ENCODE results near the gene OR4K1.
"Not testable (repeated sequence)": the region's sequence is repeated elsewhere in the genome, so short reads cannot be mapped to it uniquely, and the experiment has no call there.

OR4K1 gene

GRCh38 chr14:19930617-19931016 lies at the start of gene OR4K1:
OR4K1 (plus strand) TSS chr14:19930917; CDS start chr14:19935667, 4,750 bp downstream.
- DNase-seq (ENCODE audit: low spot score), result no peak

DNA sequence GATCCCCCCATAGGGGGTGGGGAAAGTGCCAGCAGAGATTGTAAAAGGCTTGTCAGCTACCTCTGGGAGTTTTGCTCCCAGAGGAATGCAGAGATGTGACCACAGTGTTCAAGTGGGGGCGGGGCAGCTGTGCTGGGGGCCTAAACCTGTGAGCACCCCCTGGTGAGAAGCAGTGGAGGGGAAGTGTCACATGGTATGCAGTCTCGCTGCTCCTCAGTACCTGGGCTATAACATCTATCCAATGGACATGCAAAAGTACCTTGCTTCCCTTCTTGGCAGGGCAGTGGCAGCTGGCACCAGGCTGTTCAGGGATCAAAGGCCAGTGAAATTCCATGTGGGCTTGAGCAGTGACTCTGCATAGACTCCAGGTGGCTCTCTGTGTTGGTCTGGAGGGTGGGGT lies 35.4 kb upstream of the OR4K1 start:
- no peak for DNase-seq (ENCODE audit: low spot score)

GRCh38 chr14:19900999-19901398 lies 29.7 kb upstream of the OR4K1 start:
- DNase-seq (ENCODE audit: low spot score), result no peak

DNA sequence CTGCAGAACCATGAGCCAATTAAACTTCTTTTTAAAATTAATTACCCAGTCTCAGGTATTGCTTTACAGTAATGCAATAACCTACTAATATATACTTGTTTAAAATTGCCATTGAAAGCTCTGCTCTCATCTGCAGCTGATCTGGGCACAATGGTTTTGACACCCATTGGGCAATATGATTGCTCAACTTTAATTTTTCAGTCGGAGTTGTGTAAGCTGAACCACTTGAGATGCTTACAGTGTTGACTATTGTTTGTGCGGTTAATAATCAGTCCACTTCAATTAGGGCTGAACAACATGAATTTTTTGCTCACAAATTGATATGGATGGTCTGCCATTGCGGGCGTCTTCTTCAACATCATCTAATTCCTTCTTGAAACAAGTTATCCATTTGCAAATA lies 28.3 kb upstream of the OR4K1 start:
- no peak for DNase-seq (ENCODE audit: low spot score)

GRCh38 chr14:19906665-19907064 lies 24.1 kb upstream of the OR4K1 start:
- no peak for DNase-seq (ENCODE audit: low spot score)

DNA sequence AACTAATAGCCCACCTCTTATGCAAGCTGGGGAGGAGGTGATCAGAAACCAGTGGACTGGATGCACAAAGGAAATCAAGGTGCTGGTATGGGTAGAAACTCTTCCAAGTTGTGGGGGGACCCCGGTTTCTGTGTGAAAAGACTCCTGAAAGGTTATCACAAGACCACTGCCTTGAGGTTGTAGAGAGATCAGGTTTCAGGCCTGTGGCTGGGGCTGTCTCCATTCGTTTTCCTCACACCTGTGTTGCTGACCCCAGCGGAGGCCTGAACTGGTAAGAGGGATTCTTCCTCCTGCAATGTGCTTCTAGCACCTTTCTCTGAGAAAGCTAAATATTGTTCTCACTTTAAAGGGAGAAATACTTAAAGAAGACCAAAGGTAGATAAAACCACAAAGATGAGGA lies 19.6 kb upstream of the OR4K1 start:
- DNase-seq (ENCODE audit: low spot score), result no peak

- DNase-seq (ENCODE audit: low spot score), result no peak
These were observed 13.5 kb upstream of the OR4K1 start for GRCh38 chr14:19917243-19917642.

DNA sequence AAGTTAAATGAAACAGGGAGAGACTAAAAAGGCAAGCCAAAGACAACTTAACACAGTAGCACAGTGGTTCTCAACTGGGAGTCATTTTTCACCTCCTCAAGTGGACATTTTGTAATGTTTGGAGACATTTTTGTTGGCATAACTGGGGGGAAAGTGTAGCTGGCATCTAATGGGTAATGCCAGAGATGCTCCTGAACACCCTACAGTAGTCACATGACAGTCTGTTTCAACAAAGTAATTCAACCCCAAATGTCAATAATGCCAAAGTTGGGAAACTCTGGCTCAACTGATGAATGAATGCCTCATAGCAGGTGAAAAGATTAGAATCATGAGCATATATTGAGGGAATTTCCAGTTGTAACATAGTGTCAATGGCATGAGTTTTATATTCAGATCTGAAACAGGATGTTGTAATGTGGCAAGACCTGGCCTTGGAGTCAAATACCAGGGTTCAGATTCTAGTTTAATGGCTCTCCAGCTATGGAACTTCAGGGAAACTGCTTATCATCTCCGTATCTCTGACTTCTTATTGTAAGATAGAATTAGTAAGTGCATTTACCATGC lies 12.7 kb upstream of the OR4K1 start:
- no peak for DNase-seq (ENCODE audit: low spot score)

DNA sequence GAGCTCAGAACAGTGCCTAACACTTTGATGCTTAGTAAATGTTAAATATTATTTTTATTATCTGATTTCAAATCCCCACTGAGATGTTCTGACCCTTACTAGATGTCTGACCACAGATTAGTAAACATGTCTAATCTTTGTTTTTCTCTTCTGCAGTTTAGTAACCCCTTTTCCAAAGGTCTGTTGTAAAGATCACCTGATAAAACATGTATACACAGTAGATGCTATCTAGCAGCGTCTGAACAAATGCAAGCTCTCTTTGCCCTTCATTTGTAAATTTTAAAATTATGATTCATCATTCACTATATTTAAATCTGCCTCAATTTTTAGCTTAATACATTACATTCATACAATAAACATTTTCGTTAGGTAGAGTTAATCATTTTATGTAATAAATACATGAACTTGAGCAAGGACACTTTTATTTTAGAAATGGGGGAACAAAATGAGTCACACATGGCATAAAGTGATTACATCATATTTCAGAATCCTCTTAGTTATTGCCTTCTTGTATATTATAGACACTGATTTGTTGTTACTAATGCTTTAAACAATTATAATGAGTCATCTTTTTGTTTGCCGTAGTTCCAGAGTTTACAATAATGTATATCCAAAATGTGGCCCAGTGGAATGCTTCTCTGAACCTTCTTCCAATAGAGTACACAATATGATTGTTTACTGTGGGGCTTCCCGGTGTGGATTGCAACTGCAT lies 12.0 kb upstream of the OR4K1 start:
- DNase-seq (ENCODE audit: low spot score), result no peak

GRCh38 chr14:19920021-19920657 lies 10.6 kb upstream of the OR4K1 start, which contains the start of gene OR4K5:
OR4K5 (plus strand) TSS chr14:19920607; CDS start chr14:19920607, 0 bp downstream.
- no peak for DNase-seq (ENCODE audit: low spot score)

GRCh38 chr14:19941668-19942067 lies 11.0 kb downstream of the OR4K1 start:
- no peak for DNase-seq (ENCODE audit: low spot score)

GRCh38 chr14:19947413-19948090 lies 16.8 kb downstream of the OR4K1 start:
- no peak for DNase-seq (ENCODE audit: low spot score)

DNA sequence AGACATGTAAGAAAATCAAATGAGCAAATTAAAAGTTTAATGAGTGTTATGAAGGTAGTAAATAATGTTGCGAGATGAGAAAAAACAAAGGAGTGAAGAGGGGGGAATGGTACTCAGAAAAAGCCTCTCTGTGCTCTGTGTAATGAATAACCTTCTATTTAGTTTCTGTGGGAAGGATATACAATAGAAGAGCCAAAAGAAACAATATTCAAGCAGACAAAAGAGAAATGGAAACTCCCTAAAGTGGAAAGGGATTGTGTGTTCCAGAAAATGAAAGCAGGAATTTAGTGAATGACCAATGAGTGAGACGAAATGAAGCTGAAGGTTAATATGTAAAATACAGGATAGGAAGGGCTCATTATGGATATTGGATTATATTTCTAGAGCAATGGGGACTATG lies 18.5 kb downstream of the OR4K1 start:
- DNase-seq (ENCODE audit: low spot score), result no peak

DNA sequence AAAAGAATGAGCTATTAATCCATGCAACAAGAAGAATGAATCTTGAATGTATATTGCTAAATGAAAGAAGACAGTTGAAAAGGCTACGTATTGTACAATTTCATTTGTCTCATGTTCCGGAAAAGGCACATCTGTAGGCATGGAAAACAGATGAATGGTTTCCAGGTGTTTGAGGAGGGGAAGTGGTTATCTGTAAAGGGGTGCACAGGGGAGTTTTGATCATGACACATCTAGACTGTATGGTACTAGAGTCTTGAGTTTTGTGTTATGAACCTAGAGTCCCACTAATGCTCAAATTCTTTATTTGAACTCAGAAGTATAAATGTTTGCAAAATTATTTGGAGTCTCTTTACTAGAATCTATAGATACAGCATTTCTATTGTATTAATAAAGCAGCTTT lies 39.0 kb downstream of the OR4K1 start:
- not testable (repeated sequence) for DNase-seq (ENCODE audit: low spot score)

GRCh38 chr14:19974844-19975243 lies 44.1 kb downstream of the OR4K1 start:
- no peak for DNase-seq (ENCODE audit: low spot score)

DNA sequence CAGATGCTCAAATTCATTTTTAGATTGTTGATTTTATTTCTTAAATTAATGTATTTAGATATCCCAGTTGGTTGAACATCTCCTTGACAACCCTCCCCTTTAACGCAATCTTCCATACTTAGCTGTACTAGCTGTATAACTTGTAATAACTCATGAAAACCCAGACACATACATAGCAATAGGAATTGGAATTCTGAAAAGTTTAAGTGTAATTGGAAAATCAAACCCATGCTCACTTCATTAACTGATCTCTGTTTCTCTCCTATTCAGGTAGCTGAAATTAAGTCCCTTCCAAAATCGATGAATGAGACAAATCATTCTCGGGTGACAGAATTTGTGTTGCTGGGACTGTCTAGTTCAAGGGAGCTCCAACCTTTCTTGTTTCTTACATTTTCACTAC lies 44.6 kb downstream of the OR4K1 start, which contains the start of gene OR4K15:
Gene OR4K15 (plus strand): TSS at position 301 of the 400 bp plus-strand sequence. CDS start 0 bp downstream, at position 301.
- no peak for DNase-seq (ENCODE audit: low spot score)
